Urinary bladder (tissue), 4 donors: ENCODE results near the gene PTPRN2. TPM values are rescaled to one million over a fixed set of nuclear protein-coding genes. Genes with fewer than 3 reads are reported as not detected.
"Not testable (repeated sequence)": the region's sequence is repeated elsewhere in the genome, so short reads cannot be mapped to it uniquely, and the experiment has no call there.

ENCODE experiments used
- DNase-seq: peaks from one replicate; pipeline ENCODE4 v3.0.0-alpha.2; 2015; ENCODE audit errors: extremely low spot score
- H3K27ac ChIP-seq: one replicate; pipeline ENCODE4 v1.5.1; 2013; ENCODE audit warnings: low read depth, mild to moderate bottlenecking, moderate library complexity
- H3K36me3 ChIP-seq: one replicate; pipeline ENCODE4 v1.6.1; 2013; ENCODE audit warnings: mild to moderate bottlenecking, moderate library complexity; ENCODE audit not compliant: insufficient read depth
- H3K4me1 ChIP-seq: one replicate; pipeline ENCODE4 v1.6.1; 2013; ENCODE audit warnings: mild to moderate bottlenecking, moderate library complexity; ENCODE audit not compliant: insufficient read depth
- H3K4me3 ChIP-seq: one replicate; pipeline ENCODE4 v1.5.1; 2013; ENCODE audit warnings: low read depth, low read length
- WGBS: extraction: QIAGEN DNeasy Blood & Tissue Kit; methylation state at CpG from one replicate; pipeline ENCODE4 v1.1.7; 2013; 5-methylcytosine and 5-hydroxymethylcytosine counted together
- polyA plus RNA-seq: library from polyadenylated mRNA; stranded (reverse); fragments of 200-250 nt; gene quantifications from one replicate; pipeline ENCODE4 v1.2.3, GENCODE V29; 2013
- total RNA-seq: library from RNA; depleted of rRNA; stranded (reverse); fragments of >200 nt; gene quantifications from one replicate; pipeline ENCODE4 v1.2.3, GENCODE V29; 2014
- donor health status: healthy with polysubstance abuse.
- donor health status: healthy.

Gene PTPRN2
- total and polyA plus RNA-seq, 2 donors = 2.8 to 4.4 TPM

- WGBS = 88% methylated on average over 16 of the region's 16 CpGs
- Histone ChIP-seq H3K27ac (no peak overlapping the region), H3K4me3 (no peak overlapping the region), H3K36me3 (no peaks in the 10 kb centered on the region), H3K4me1 (no peaks in the 10 kb centered on the region)
- DNase-seq = no peak
These were observed 650.2 kb downstream of the PTPRN2 start for GRCh38 chr7:157937406-157937805.

GRCh38 chr7:157936976-157937375 lies 650.6 kb downstream of the PTPRN2 start:
- H3K4me1 ChIP-seq = no peaks in the 10 kb centered on the region
- WGBS = 86% methylated on average over 8 of the region's 8 CpGs
- no peak overlapping the region for H3K4me3 ChIP-seq
- DNase-seq = no peak
- no peaks in the 10 kb centered on the region for H3K36me3 ChIP-seq
- H3K27ac ChIP-seq = no peak overlapping the region

- H3K27ac ChIP-seq, H3K4me3 ChIP-seq, H3K36me3 ChIP-seq, DNase-seq, H3K4me1 ChIP-seq: not testable (repeated sequence)
- WGBS = 74% methylated on average over 11 of the region's 11 CpGs
These were observed 651.9 kb downstream of the PTPRN2 start for GRCh38 chr7:157935721-157936120.

- not testable (repeated sequence) for DNase-seq, H3K36me3 ChIP-seq, H3K4me3 ChIP-seq, H3K4me1 ChIP-seq, H3K27ac ChIP-seq
- WGBS = 82% methylated on average over 6 of the region's 6 CpGs
These were observed 654.1 kb downstream of the PTPRN2 start for GRCh38 chr7:157933219-157934155.

- no peak overlapping the region for H3K4me3 ChIP-seq
- H3K36me3 ChIP-seq = no peaks in the 10 kb centered on the region
- DNase-seq = no peak
- no peak overlapping the region for H3K27ac ChIP-seq
- 78% methylated on average over 5 of the region's 5 CpGs for WGBS
- no peaks in the 10 kb centered on the region for H3K4me1 ChIP-seq
These were observed 655.0 kb downstream of the PTPRN2 start for GRCh38 chr7:157932498-157933218.

GRCh38 chr7:157930926-157931466 lies 656.6 kb downstream of the PTPRN2 start:
- Histone ChIP-seq H3K27ac (no peak overlapping the region), H3K4me1 (no peaks in the 10 kb centered on the region), H3K36me3 (no peaks in the 10 kb centered on the region), H3K4me3 (no peak overlapping the region)
- no peak for DNase-seq
- 70% methylated on average over 13 of the region's 13 CpGs for WGBS

GRCh38 chr7:157930441-157930840 lies 657.2 kb downstream of the PTPRN2 start:
- Histone ChIP-seq H3K4me3 (no peak overlapping the region), H3K27ac (no peak overlapping the region), H3K36me3 (no peaks in the 10 kb centered on the region), H3K4me1 (no peaks in the 10 kb centered on the region)
- 51% methylated on average over 6 of the region's 6 CpGs for WGBS
- DNase-seq = no peak

- H3K27ac ChIP-seq = no peak overlapping the region
- H3K4me3 ChIP-seq = no peak overlapping the region
- H3K4me1 ChIP-seq = no peaks in the 10 kb centered on the region
- DNase-seq = no peak
- WGBS = 84% methylated on average over 16 of the region's 16 CpGs
- H3K36me3 ChIP-seq = no peaks in the 10 kb centered on the region
These were observed 658.0 kb downstream of the PTPRN2 start for GRCh38 chr7:157929671-157930070.

- 66% methylated on average over 14 of the region's 14 CpGs for WGBS
- no peaks in the 10 kb centered on the region for H3K36me3 ChIP-seq
These were observed 658.7 kb downstream of the PTPRN2 start for GRCh38 chr7:157928808-157929425.

GRCh38 chr7:157928171-157928794 lies 659.3 kb downstream of the PTPRN2 start:
- no peaks in the 10 kb centered on the region for H3K36me3 ChIP-seq
- H3K4me3 ChIP-seq = no peak overlapping the region
- no peaks in the 10 kb centered on the region for H3K4me1 ChIP-seq
- H3K27ac ChIP-seq = no peak overlapping the region
- WGBS = 86% methylated on average over 12 of the region's 12 CpGs
- DNase-seq = no peak

More at GRCh38 chr7:157928808-157929425, 658.7 kb downstream of the PTPRN2 start:
- Histone ChIP-seq H3K4me1 (no peaks in the 10 kb centered on the region), H3K27ac (no peak overlapping the region), H3K4me3 (no peak overlapping the region)
- no peak for DNase-seq

- Histone ChIP-seq H3K4me1 (no peaks in the 10 kb centered on the region), H3K4me3 (no peak overlapping the region), H3K27ac (no peak overlapping the region), H3K36me3 (no peaks in the 10 kb centered on the region)
- 67% methylated on average over 14 of the region's 14 CpGs for WGBS
- no peak for DNase-seq
These were observed 660.2 kb downstream of the PTPRN2 start for GRCh38 chr7:157927313-157927925.

GRCh38 chr7:157926521-157927150 lies 661.0 kb downstream of the PTPRN2 start:
- Histone ChIP-seq H3K4me1 (no peaks in the 10 kb centered on the region), H3K36me3 (no peaks in the 10 kb centered on the region), H3K27ac (no peak overlapping the region), H3K4me3 (no peak overlapping the region)
- WGBS = 46% methylated on average over 16 of the region's 16 CpGs
- no peak for DNase-seq
